Myocyte (in vitro differentiated cells): ENCODE data around the gene PSMD3. TPM values are rescaled to one million over a fixed set of nuclear protein-coding genes. Genes with fewer than 3 reads are reported as not detected.
"Not testable (repeated sequence)": the region's sequence is repeated elsewhere in the genome, so short reads cannot be mapped to it uniquely, and the experiment has no call there.

Experiments used
- DNase-seq: peaks from one replicate; pipeline ENCODE4 v3.0.0-alpha.2; 2012; ENCODE audit warnings: low read depth
- polyA plus RNA-seq: library from polyadenylated mRNA; unstranded; fragments of >200 nt; gene quantifications from one replicate; pipeline ENCODE4 v1.2.1, GENCODE V29; 2012; ENCODE audit warnings: missing spikeins
- total RNA-seq: library from RNA; depleted of rRNA; stranded (reverse); fragments of >200 nt; gene quantifications from 2 replicates; pipeline ENCODE4 v1.2.3, GENCODE V29; 2014

PSMD3 gene
- total RNA-seq: 171 and 186 TPM in 2 replicates
- polyA plus RNA-seq: 137 TPM

- DNase-seq: peak; percentile 100
Measured at GRCh38 chr17:39980351-39981206, at the start of gene PSMD3. PSMD3 (plus strand) TSS chr17:39980807; CDS start chr17:39980971, 164 bp downstream.

- no peak for DNase-seq
Measured at GRCh38 chr17:39933912-39934311, 46.7 kb upstream of the PSMD3 start.

- no peak for DNase-seq
Measured at GRCh38 chr17:39934324-39934723, 46.3 kb upstream of the PSMD3 start.

GRCh38 chr17:39935909-39936308 lies 44.7 kb upstream of the PSMD3 start:
- peak; percentile 54 for DNase-seq

GRCh38 chr17:39937447-39937846 lies 43.2 kb upstream of the PSMD3 start:
- DNase-seq: no peak

- DNase-seq: no peak
Measured at GRCh38 chr17:39938140-39938869, 42.3 kb upstream of the PSMD3 start.

GRCh38 chr17:39939106-39939505 lies 41.5 kb upstream of the PSMD3 start:
- no peak for DNase-seq

GRCh38 chr17:39939588-39940419 lies 40.8 kb upstream of the PSMD3 start:
- peak; percentile 62 for DNase-seq

- DNase-seq: no peak
Measured at GRCh38 chr17:39943702-39944392, 36.8 kb upstream of the PSMD3 start.

GRCh38 chr17:39944393-39944711 lies 36.3 kb upstream of the PSMD3 start:
- DNase-seq: no peak

GRCh38 chr17:39946551-39947330 lies 33.9 kb upstream of the PSMD3 start:
- no peak for DNase-seq

GRCh38 chr17:39948489-39948828 lies 32.1 kb upstream of the PSMD3 start:
- DNase-seq: not testable (repeated sequence)

GRCh38 chr17:39949028-39949427 lies 31.6 kb upstream of the PSMD3 start:
- DNase-seq: no peak

GRCh38 chr17:39950871-39951348 lies 29.7 kb upstream of the PSMD3 start:
- peak; percentile 88 for DNase-seq

- DNase-seq: peak; percentile 7
Measured at GRCh38 chr17:39951924-39952679, 28.5 kb upstream of the PSMD3 start.

GRCh38 chr17:39952680-39953470 lies 27.7 kb upstream of the PSMD3 start:
- peak; percentile 92 for DNase-seq

GRCh38 chr17:39953471-39953888 lies 27.1 kb upstream of the PSMD3 start:
- DNase-seq: no peak

GRCh38 chr17:39954876-39955275 lies 25.7 kb upstream of the PSMD3 start:
- peak; percentile 23 for DNase-seq
